ENCODE results near the gene CRB3.

DNA sequence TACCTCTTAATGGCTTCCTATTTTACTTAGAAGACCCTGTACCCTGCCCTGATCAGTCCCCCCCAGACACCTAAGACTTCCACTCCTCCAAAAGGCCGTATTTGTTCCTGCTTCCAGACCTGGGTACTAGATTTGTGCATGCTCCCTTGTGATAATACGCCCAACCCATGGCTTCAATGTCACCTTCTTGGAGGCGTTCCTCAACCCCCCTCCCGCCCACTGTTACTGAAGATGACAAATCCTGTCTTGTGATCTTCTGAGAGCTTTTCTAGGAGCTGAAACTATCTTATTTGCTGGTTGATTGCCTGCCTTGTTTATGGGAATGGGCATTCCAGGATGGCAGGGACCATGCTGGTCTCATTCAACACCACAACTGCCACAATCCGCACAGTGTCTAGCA, 13.9 kb upstream of the CRB3 start:
- TF ChIP-seq, protein P1, sequence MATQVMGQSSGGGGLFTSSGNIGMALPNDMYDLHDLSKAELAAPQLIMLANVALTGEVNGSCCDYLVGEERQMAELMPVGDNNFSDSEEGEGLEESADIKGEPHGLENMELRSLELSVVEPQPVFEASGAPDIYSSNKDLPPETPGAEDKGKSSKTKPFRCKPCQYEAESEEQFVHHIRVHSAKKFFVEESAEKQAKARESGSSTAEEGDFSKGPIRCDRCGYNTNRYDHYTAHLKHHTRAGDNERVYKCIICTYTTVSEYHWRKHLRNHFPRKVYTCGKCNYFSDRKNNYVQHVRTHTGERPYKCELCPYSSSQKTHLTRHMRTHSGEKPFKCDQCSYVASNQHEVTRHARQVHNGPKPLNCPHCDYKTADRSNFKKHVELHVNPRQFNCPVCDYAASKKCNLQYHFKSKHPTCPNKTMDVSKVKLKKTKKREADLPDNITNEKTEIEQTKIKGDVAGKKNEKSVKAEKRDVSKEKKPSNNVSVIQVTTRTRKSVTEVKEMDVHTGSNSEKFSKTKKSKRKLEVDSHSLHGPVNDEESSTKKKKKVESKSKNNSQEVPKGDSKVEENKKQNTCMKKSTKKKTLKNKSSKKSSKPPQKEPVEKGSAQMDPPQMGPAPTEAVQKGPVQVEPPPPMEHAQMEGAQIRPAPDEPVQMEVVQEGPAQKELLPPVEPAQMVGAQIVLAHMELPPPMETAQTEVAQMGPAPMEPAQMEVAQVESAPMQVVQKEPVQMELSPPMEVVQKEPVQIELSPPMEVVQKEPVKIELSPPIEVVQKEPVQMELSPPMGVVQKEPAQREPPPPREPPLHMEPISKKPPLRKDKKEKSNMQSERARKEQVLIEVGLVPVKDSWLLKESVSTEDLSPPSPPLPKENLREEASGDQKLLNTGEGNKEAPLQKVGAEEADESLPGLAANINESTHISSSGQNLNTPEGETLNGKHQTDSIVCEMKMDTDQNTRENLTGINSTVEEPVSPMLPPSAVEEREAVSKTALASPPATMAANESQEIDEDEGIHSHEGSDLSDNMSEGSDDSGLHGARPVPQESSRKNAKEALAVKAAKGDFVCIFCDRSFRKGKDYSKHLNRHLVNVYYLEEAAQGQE (IDR thresholded peaks at IDR 0.05; ENCODE audit: insufficient read depth in 1 of 2, low read depth in 2 of 2, low read length in 2 of 2), result no peak
- TF ChIP-seq TAF1 (IDR thresholded peaks at IDR 0.05; ENCODE audit: borderline replicate concordance, insufficient read depth, low read length) (no peak), POLR2AphosphoS5 (IDR thresholded peaks at IDR 0.05; ENCODE audit: low read depth, low read length) (no peak), FOXP2 (optimal IDR thresholded peaks at IDR 0.05; ENCODE audit: borderline replicate concordance, extremely low read depth, extremely low read length, insufficient read depth) (no peak), SIN3A (IDR thresholded peaks at IDR 0.05; ENCODE audit: borderline replicate concordance, insufficient read depth, low read length) (no peak)
